ENCODE measurements around the gene EMP3.

- TF ChIP-seq, protein P1, sequence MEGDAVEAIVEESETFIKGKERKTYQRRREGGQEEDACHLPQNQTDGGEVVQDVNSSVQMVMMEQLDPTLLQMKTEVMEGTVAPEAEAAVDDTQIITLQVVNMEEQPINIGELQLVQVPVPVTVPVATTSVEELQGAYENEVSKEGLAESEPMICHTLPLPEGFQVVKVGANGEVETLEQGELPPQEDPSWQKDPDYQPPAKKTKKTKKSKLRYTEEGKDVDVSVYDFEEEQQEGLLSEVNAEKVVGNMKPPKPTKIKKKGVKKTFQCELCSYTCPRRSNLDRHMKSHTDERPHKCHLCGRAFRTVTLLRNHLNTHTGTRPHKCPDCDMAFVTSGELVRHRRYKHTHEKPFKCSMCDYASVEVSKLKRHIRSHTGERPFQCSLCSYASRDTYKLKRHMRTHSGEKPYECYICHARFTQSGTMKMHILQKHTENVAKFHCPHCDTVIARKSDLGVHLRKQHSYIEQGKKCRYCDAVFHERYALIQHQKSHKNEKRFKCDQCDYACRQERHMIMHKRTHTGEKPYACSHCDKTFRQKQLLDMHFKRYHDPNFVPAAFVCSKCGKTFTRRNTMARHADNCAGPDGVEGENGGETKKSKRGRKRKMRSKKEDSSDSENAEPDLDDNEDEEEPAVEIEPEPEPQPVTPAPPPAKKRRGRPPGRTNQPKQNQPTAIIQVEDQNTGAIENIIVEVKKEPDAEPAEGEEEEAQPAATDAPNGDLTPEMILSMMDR (IDR thresholded peaks at IDR 0.05): peak; percentile 72 to 96 (median 87)
- TF ChIP-seq POLR2A (IDR thresholded peaks at IDR 0.05): no peak
These were observed 8.4 kb downstream of the EMP3 start for GRCh38 chr19:48333467-48334384.

All from heart left ventricle (tissue), 13 donors.